Body of pancreas (tissue), 4 donors: ENCODE data around the gene PHC2. TPM values are rescaled to one million over a fixed set of nuclear protein-coding genes. Genes with fewer than 3 reads are reported as not detected.
A peak's percentile ranks its signal among the peaks of the same experiment; 100 is the strongest.

Experiments
- ATAC-seq: fragments of 150-250 bp; one replicate; pipeline ENCODE4 v1.9.1; 2016
- DNase-seq, 4 donors: peaks; one replicate each; pipeline ENCODE4 v3.0.0-alpha.2; 2019
- H3K27ac ChIP-seq, 4 donors: fragments of 200-600 bp; sonication (generic); 1 replicate in 3 of 4; 2 replicates in 1 of 4; pipeline versions ENCODE4 v1.5.1 to v1.6.1; 2016 to 2019; ENCODE audit warnings: mild to moderate bottlenecking in 1 of 4, mixed read lengths in 1 of 4, moderate library complexity in 1 of 4
- H3K27me3 ChIP-seq, 2 donors: fragments of 200-600 bp; sonication (generic); one replicate each; pipeline ENCODE4 v1.6.0; 2016; ENCODE audit warnings: mild to moderate bottlenecking in 1 of 2
- H3K36me3 ChIP-seq, 2 donors: fragments of 200-600 bp; sonication (generic); replicated peaks in 1 of 2; 2 replicates each; pipeline ENCODE4 v1.5.1; 2016; ENCODE audit warnings: low read depth in 2 of 2; ENCODE audit not compliant: insufficient read depth in 1 of 2
- H3K4me1 ChIP-seq: fragments of 200-600 bp; sonication (generic); one replicate; pipeline ENCODE4 v1.6.0; 2016
- H3K4me3 ChIP-seq, 2 donors: fragments of 200-600 bp; sonication (generic); 1 replicate in 1 of 2; 2 replicates in 1 of 2; pipeline ENCODE4 v1.5.1; 2016 to 2019
- H3K9me3 ChIP-seq, 3 donors: fragments of 200-600 bp; sonication (generic); 1 replicate in 2 of 3; 2 replicates in 1 of 3; pipeline ENCODE4 v1.5.1; 2016
- CTCF ChIP-seq, 7 experiments: fragments of 450-650 bp in 4 of 7; fragments of 200-600 bp in 3 of 7; sonication (generic) in 3 of 7; IDR thresholded peaks; one replicate each; pipeline ENCODE4 v1.5.1; 2016 to 2019; ENCODE audit warnings: antibody characterized with exemption in 7 of 7
- POLR2A ChIP-seq, 3 donors: fragments of 450-650 bp; IDR thresholded peaks; one replicate each; pipeline ENCODE4 v1.6.1; 2016; ENCODE audit warnings: antibody characterized with exemption in 3 of 3, mild to moderate bottlenecking in 2 of 3
- WGBS, 2 donors: methylation state at CpG; one replicate each; pipeline ENCODE4 v1.1.5; 2017; 5-methylcytosine and 5-hydroxymethylcytosine counted together
- intact Hi-C: fragments of 100-400 bp; cut with DNase I; formaldehyde crosslinking; loops from one replicate; pipeline ENCODE4 v1.15.1; 2023
- total RNA-seq, 2 donors: library from RNA; depleted of rRNA; stranded (reverse); fragments of >200 nt; gene quantifications; one replicate each; pipeline ENCODE4 v1.1.0, GENCODE V29; 2016

Gene PHC2
- total RNA-seq, 2 donors from 2014 or later, result 41.8 to 44.5 TPM

GRCh38 chr1:33351281-33351660, 79.6 kb downstream of the PHC2 start:
- intact Hi-C loops, result no loop called here
- Histone ChIP-seq H3K36me3 (no peaks in the 10 kb centered on the region), H3K4me1 (peaks cover 31% of the 10 kb centered on the region), H3K27me3 (no peaks in the 10 kb centered on the region), H3K4me3 (no peak overlapping the region), H3K9me3 (no peaks in the 10 kb centered on the region), H3K27ac (no peak overlapping the region)
- DNase-seq, result no peak
- TF ChIP-seq POLR2A (IDR thresholded peaks at IDR 0.05) (no peak), CTCF (IDR thresholded peaks at IDR 0.05) (no peak)
- no peak for ATAC-seq
- WGBS, 2 donors, result 89 to 94% methylated on average over 6 of the region's 6 CpGs

- Histone ChIP-seq H3K9me3 (no peaks in the 10 kb centered on the region), H3K27ac (peak overlapping the region; percentile 60 to 95 (median 82)), H3K36me3 (no peaks in the 10 kb centered on the region), H3K4me1 (peaks cover 36% of the 10 kb centered on the region), H3K27me3 (no peaks in the 10 kb centered on the region), H3K4me3 (peak overlapping the region; percentile 37 to 47)
- DNase-seq (no peak), ATAC-seq (no peak)
- WGBS, 2 donors, result 37 to 38% methylated on average over 6 of the region's 6 CpGs
- TF ChIP-seq POLR2A (IDR thresholded peaks at IDR 0.05) (no peak), CTCF (IDR thresholded peaks at IDR 0.05) (no peak)
- intact Hi-C loops, result no loop called here
These were observed 80.1 kb downstream of the PHC2 start for GRCh38 chr1:33350611-33351280.

GRCh38 chr1:33349778-33350610, 80.9 kb downstream of the PHC2 start:
- peaks cover 41% of the 10 kb centered on the region for H3K4me1 ChIP-seq

GRCh38 chr1:33349081-33349759, 81.7 kb downstream of the PHC2 start:
- H3K4me3 ChIP-seq, result peak overlapping the region; percentile 70 to 81
- peak in 2 of 3 donors; percentile 20 to 22 for TF ChIP-seq POLR2A (IDR thresholded peaks at IDR 0.05)
- TF ChIP-seq CTCF (IDR thresholded peaks at IDR 0.05), result no peak
- H3K36me3 ChIP-seq, result no peaks in the 10 kb centered on the region
- intact Hi-C loops, result no loop called here
- no peaks in the 10 kb centered on the region for H3K27me3 ChIP-seq
- DNase-seq (peak in 3 of 4 donors; percentile 44 to 64 (median 54)), ATAC-seq (peak; percentile 40)
- H3K9me3 ChIP-seq, result no peaks in the 10 kb centered on the region
- H3K4me1 ChIP-seq, result peaks cover 49% of the 10 kb centered on the region
- peak overlapping the region; percentile 86 to 93 (median 90) for H3K27ac ChIP-seq
- 0 to 1% methylated on average over 11 to 51 of the region's 78 CpGs for WGBS, 2 donors

More at GRCh38 chr1:33349778-33350610, 80.9 kb downstream of the PHC2 start:
- no peaks in the 10 kb centered on the region for H3K36me3 ChIP-seq
- TF ChIP-seq CTCF (IDR thresholded peaks at IDR 0.05), result peak in 1 of 7 experiments; percentile 7
- peak; percentile 49 to 81 (median 79) for TF ChIP-seq POLR2A (IDR thresholded peaks at IDR 0.05)
- peak overlapping the region; percentile 37 to 47 for H3K4me3 ChIP-seq
- intact Hi-C loops, result no loop called here
- no peaks in the 10 kb centered on the region for H3K27me3 ChIP-seq
- peak overlapping the region; percentile 77 to 95 (median 87) for H3K27ac ChIP-seq
- ATAC-seq (peak; percentile 88), DNase-seq (peak; percentile 87 to 93 (median 90))
- H3K9me3 ChIP-seq, result no peaks in the 10 kb centered on the region
- WGBS, 2 donors, result 0% methylated on average over 31 to 47 of the region's 104 CpGs
